ENCODE data around the gene PLEKHA8.

Gene PLEKHA8

DNA sequence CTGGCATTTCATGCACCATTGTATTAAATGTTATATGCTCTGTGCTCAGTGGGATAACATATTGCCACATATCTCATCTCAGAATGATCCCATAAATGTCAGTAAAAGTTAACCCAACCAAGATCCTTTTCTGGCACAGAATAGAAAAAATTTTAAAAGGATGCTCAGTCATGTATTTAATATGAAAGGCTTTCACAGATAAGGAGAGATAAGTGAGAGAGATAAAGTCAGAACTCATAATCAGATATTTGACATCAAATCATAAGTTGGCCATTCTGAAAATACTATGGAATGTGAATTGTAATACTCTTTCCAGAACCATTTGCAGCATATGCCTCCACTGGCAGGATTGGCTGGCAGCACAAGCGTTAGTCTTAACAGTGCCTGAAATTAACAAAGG is 38.5 kb downstream of the PLEKHA8 start:
- TF ChIP-seq RAD21 (IDR thresholded peaks at IDR 0.05; ENCODE audit: low read depth) (no peak), EGR1 (IDR thresholded peaks at IDR 0.05) (no peak), CREB1 (IDR thresholded peaks at IDR 0.05; ENCODE audit: low read depth) (no peak), ZBTB7A (IDR thresholded peaks at IDR 0.05; ENCODE audit: low read depth) (no peak), TAF1 (IDR thresholded peaks at IDR 0.05; ENCODE audit: low read depth) (no peak), EP300 (IDR thresholded peaks at IDR 0.05; ENCODE audit: borderline replicate concordance) (no peak), TEAD4 (IDR thresholded peaks at IDR 0.05) (no peak), NFIC (IDR thresholded peaks at IDR 0.05) (no peak), YY1 (IDR thresholded peaks at IDR 0.05; ENCODE audit: low read depth) (no peak), FOXM1 (IDR thresholded peaks at IDR 0.05; ENCODE audit: borderline replicate concordance, low read depth) (no peak), TCF12 (IDR thresholded peaks at IDR 0.05; ENCODE audit: low read depth) (no peak), CEBPB (IDR thresholded peaks at IDR 0.05) (no peak)
- TF ChIP-seq, protein P1, sequence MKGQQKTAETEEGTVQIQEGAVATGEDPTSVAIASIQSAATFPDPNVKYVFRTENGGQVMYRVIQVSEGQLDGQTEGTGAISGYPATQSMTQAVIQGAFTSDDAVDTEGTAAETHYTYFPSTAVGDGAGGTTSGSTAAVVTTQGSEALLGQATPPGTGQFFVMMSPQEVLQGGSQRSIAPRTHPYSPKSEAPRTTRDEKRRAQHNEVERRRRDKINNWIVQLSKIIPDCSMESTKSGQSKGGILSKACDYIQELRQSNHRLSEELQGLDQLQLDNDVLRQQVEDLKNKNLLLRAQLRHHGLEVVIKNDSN (IDR thresholded peaks at IDR 0.05): no peak
- TF ChIP-seq, protein P2, sequence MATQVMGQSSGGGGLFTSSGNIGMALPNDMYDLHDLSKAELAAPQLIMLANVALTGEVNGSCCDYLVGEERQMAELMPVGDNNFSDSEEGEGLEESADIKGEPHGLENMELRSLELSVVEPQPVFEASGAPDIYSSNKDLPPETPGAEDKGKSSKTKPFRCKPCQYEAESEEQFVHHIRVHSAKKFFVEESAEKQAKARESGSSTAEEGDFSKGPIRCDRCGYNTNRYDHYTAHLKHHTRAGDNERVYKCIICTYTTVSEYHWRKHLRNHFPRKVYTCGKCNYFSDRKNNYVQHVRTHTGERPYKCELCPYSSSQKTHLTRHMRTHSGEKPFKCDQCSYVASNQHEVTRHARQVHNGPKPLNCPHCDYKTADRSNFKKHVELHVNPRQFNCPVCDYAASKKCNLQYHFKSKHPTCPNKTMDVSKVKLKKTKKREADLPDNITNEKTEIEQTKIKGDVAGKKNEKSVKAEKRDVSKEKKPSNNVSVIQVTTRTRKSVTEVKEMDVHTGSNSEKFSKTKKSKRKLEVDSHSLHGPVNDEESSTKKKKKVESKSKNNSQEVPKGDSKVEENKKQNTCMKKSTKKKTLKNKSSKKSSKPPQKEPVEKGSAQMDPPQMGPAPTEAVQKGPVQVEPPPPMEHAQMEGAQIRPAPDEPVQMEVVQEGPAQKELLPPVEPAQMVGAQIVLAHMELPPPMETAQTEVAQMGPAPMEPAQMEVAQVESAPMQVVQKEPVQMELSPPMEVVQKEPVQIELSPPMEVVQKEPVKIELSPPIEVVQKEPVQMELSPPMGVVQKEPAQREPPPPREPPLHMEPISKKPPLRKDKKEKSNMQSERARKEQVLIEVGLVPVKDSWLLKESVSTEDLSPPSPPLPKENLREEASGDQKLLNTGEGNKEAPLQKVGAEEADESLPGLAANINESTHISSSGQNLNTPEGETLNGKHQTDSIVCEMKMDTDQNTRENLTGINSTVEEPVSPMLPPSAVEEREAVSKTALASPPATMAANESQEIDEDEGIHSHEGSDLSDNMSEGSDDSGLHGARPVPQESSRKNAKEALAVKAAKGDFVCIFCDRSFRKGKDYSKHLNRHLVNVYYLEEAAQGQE (IDR thresholded peaks at IDR 0.05; ENCODE audit: low read depth): no peak
- TF ChIP-seq, protein P3, sequence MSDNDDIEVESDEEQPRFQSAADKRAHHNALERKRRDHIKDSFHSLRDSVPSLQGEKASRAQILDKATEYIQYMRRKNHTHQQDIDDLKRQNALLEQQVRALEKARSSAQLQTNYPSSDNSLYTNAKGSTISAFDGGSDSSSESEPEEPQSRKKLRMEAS (IDR thresholded peaks at IDR 0.05): no peak

DNA sequence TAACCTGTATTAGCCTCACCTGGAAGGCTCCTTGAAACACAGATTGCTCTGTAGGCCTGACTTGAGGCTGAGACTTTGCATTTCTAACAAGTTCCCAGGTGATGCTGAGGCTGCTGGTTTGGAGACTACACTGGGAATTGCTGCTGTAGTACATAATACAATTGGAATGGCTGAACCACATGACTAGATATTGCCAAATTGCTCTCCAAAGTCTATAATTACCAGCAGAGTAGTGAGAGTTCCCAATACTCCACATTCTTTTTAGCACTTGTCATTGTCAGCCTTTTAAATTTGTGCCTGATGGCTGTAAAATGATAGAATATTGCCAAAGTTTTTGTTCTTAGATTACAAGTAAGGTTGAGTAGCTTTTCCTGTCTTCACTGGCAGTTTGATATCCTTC is 39.9 kb downstream of the PLEKHA8 start:
- TF ChIP-seq, protein P1 (IDR thresholded peaks at IDR 0.05): no peak; the same call in 1 of the 2 replicates
- TF ChIP-seq YY1 (IDR thresholded peaks at IDR 0.05; ENCODE audit: low read depth) (no peak), TCF12 (IDR thresholded peaks at IDR 0.05; ENCODE audit: low read depth) (no peak), EP300 (IDR thresholded peaks at IDR 0.05; ENCODE audit: borderline replicate concordance) (no peak), CREB1 (IDR thresholded peaks at IDR 0.05; ENCODE audit: low read depth) (no peak), NFIC (IDR thresholded peaks at IDR 0.05) (no peak), TAF1 (IDR thresholded peaks at IDR 0.05; ENCODE audit: low read depth) (no peak), ZBTB7A (IDR thresholded peaks at IDR 0.05; ENCODE audit: low read depth) (no peak), CEBPB (IDR thresholded peaks at IDR 0.05) (no peak; the same call in 1 of the 2 replicates), RAD21 (IDR thresholded peaks at IDR 0.05; ENCODE audit: low read depth) (no peak), EGR1 (IDR thresholded peaks at IDR 0.05) (no peak), FOXM1 (IDR thresholded peaks at IDR 0.05; ENCODE audit: borderline replicate concordance, low read depth) (no peak), TEAD4 (IDR thresholded peaks at IDR 0.05) (no peak)
- TF ChIP-seq, protein P3 (IDR thresholded peaks at IDR 0.05): no peak
- TF ChIP-seq, protein P2 (IDR thresholded peaks at IDR 0.05; ENCODE audit: low read depth): no peak

DNA sequence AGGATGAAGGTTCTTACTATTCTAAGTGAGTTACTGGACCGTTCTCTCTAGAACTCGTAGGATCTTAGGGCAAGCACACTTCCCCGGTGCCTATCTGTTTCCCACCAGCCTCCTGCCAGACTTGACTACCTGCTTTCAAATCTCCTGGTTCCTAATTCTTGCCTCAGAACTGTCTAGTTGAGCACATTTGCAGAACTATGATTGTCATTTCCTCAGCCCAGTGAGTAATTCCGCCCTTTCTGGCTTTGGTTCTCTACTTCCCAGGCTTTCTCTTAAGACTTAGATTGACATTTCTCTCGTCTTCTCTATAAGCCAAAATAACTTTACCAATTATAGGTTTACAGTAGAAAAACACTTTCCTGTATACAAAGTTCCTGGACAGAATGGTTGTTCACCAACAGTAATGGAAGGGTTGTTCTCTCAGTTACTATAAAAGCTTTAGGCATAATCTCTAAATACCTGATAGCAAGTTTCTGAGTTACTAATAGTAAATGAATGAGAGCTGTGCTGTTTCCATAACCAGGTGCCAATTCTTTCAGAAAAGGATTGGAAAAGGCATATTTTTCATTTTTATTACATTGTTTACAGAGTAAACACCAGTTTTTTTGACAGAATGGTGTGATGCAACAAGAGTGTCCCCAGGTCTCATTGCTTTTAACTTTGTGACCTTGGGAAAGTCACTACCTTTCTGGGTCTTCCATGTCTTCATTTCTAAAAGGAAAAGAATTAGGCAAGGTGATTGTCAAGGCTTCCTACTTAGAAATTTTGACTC is 41.1 kb downstream of the PLEKHA8 start:
- TF ChIP-seq TAF1 (IDR thresholded peaks at IDR 0.05; ENCODE audit: low read depth) (no peak), TCF12 (IDR thresholded peaks at IDR 0.05; ENCODE audit: low read depth) (no peak), FOXM1 (IDR thresholded peaks at IDR 0.05; ENCODE audit: borderline replicate concordance, low read depth) (no peak), EGR1 (IDR thresholded peaks at IDR 0.05) (no peak), YY1 (IDR thresholded peaks at IDR 0.05; ENCODE audit: low read depth) (no peak), RAD21 (IDR thresholded peaks at IDR 0.05; ENCODE audit: low read depth) (no peak), TEAD4 (IDR thresholded peaks at IDR 0.05) (no peak), CREB1 (IDR thresholded peaks at IDR 0.05; ENCODE audit: low read depth) (no peak)
- TF ChIP-seq, protein P1 (IDR thresholded peaks at IDR 0.05): no peak
- TF ChIP-seq, protein P2 (IDR thresholded peaks at IDR 0.05; ENCODE audit: low read depth): no peak

Measured in Ishikawa (cell line).